HG02938 (cell line): ENCODE data around the gene NDUFA7.
"Not testable (repeated sequence)": the region's sequence is repeated elsewhere in the genome, so short reads cannot be mapped to it uniquely, and the experiment has no call there.

Source experiments
- ATAC-seq: cut with Tn5 transposase; IDR thresholded peaks from one replicate; pipeline ENCODE4 v1.9.1; 2021; ENCODE audit warnings: mild to moderate bottlenecking, moderate library complexity; ENCODE audit not compliant: unreplicated experiment

NDUFA7 gene

GRCh38 chr19:8269724-8270123 is 51.5 kb downstream of the NDUFA7 start:
- ATAC-seq = no peak

GRCh38 chr19:8265872-8266271 is 55.3 kb downstream of the NDUFA7 start:
- no peak for ATAC-seq

GRCh38 chr19:8264248-8264647 is 56.9 kb downstream of the NDUFA7 start:
- not testable (repeated sequence) for ATAC-seq

- ATAC-seq = no peak
Measured at GRCh38 chr19:8262431-8262830, 58.7 kb downstream of the NDUFA7 start.

- no peak for ATAC-seq
Measured at GRCh38 chr19:8261881-8262280, 59.3 kb downstream of the NDUFA7 start.

GRCh38 chr19:8261347-8261746 is 59.8 kb downstream of the NDUFA7 start:
- no peak for ATAC-seq
